Measurements from ENCODE around the gene CCDC71L.

GRCh38 chr7:106659166-106659962 is 1.6 kb downstream of the CCDC71L start:
- TF ChIP-seq EP300 (IDR thresholded peaks at IDR 0.05) (no peak), CTCF (IDR thresholded peaks at IDR 0.05) (no peak)
